ENCODE data around the gene PAFAH1B2.
"Not testable (repeated sequence)": the region's sequence is repeated elsewhere in the genome, so short reads cannot be mapped to it uniquely, and the experiment has no call there.

PAFAH1B2 gene

DNA sequence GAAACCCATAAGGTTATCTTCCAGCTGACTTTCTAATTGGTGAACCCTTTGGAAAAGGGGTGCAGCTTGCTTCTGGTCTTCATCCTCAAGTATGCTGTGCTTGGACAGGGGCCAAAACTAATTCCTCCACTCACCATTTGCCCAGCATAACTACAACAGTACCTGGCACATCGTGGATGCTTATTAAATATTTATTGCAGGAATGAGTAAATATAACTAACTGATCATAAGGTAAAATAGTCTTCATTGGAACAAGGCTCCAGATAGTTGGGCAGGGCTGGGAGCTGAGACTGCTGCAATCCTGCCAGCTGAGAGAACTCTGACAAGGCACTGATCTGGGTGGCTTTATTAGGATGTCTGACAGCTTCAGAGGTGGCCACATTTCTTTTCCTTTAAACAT lies 32.1 kb downstream of the PAFAH1B2 start:
- DNase-seq: no peak

DNA sequence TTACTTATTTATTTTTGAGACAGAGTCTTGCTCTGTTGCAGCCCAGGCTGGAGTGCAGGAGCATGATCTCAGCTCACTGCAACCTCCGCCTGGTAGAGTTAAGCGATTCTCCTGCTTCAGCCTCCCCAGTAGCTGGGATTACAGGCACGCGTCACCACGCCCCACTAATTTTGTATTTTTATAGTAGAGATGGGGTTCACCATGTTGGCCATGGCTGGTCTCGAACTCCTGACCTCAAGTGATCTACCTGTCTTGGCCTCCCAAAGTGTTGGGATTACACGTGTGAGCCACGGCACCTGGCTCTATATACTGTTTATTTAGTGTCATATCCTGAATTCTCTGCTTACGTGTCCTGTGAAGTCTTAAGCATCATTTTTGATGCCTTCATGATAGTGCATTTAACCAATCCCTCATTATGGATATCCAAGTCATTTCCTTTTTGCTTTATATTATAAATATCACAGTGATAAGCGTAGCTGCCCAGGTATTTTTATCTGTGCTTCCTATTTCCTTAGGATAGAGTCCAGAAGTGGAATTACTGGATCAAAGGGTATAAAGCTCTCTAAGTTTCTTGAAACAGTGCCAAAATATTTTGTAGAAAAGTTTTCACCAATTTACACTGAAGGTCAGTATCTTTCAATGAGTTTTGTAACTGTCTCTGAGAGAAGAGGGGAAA lies 33.6 kb downstream of the PAFAH1B2 start:
- no peak for DNase-seq

- peak; percentile 94 for DNase-seq
Measured at GRCh38 chr11:117178210-117179034, 34.3 kb downstream of the PAFAH1B2 start, which contains the start of gene SIDT2. SIDT2 (plus strand) TSS chr11:117178743; CDS start chr11:117179264, 521 bp downstream.

DNA sequence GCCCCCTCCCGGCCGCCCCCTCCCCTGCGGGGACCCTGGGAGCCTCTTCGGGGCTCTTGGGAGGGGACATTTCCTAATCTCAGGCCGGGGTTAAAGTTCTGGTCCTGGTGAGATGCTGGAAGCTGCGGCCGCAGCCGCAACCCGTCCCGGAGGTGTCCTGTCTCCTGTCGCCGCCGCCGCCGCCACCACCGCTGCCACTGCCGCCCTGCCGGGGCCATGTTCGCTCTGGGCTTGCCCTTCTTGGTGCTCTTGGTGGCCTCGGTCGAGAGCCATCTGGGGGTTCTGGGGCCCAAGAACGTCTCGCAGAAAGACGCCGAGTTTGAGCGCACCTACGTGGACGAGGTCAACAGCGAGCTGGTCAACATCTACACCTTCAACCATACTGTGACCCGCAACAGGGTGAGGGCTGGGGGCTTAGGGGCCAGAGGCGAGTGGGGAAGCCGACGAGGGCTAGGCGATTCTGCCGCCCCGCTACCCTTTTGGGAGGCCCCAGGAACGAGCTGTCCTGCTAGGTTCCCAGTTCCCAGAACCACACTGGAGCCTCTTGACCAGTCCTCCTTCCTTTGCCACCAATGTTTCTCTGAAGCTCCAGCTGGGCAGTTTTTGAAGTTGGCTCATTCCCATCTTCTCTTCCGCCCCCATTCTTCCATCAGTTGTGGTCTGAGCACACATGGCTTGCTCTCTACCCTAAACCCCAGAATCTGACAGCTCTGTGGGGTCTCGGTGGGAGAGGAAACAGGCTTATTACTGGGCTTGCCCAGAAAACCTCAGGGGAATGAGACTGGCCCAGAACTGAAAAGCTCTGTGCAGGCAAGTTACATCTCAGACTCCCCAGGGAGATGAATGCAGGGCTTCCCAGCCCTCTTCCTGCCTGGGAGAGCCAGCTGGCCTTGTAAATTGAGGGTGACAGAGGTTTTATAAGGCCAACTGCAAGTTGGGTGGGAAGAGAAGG lies 35.2 kb downstream of the PAFAH1B2 start:
- peak; percentile 50 for DNase-seq

GRCh38 chr11:117180020-117180419 lies 35.9 kb downstream of the PAFAH1B2 start:
- no peak for DNase-seq

- DNase-seq: peak; percentile 77
Measured at GRCh38 chr11:117180661-117181585, 36.8 kb downstream of the PAFAH1B2 start.

DNA sequence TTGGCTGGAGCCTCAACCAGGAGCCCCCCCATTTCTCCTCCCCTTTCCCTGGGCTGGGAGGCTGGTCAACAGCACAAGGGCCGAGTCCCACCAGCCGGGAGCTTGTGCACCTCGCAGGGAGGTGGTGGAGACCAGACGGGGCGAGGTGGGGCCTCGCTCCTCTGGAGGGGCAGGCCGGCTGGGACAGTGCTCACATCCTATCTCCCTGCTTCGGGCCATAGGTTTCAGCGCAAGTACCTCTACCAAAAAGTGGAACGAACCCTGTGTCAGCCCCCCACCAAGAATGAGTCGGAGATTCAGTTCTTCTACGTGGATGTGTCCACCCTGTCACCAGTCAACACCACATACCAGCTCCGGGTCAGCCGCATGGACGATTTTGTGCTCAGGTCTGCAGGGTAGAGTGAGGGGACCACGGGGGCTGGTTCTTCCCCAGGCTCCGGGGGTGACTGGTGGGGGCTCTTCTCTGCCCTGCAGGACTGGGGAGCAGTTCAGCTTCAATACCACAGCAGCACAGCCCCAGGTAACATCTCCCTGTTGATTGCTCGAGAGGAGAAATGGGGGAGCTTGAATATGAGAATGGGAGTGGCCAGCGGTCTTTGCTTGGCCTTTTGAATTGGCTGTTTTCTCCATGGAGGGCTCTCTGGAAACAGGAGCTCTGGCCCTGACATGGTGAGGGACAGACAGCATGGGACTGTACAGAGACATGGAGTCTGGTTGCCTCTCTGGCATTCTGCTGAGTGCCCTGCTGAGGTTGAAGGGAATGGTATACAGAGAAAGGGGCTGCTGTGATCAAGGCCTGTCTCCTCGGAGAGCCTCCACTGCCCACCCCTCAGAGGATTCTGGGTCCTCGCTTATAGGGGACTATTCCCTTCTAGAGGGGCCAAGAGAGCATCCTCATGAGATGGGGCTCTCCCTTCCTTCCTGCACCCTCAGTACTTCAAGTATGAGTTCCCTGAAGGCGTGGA lies 37.8 kb downstream of the PAFAH1B2 start:
- no peak for DNase-seq

- no peak for DNase-seq
Measured at GRCh38 chr11:117182551-117182935, 38.5 kb downstream of the PAFAH1B2 start.

DNA sequence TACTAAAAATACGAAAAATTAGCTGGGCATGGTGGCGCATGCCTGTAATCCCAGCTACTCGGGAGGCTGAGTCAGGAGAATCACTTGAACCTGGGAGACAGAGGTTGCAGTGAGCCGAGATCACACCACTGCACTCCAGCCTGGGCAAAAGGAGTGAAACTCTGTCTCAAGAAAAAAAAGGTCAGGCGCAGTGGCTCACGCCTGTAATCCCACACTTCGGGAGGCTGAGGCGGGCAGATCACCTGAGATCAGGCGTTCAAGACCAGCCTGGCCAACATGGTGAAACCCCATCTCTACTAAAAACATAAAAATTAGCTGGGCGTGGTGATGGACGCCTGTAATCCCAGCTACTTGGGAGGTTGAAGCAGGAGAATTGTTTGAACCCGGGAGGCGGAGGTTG lies 39.1 kb downstream of the PAFAH1B2 start:
- DNase-seq: not testable (repeated sequence)

GRCh38 chr11:117183724-117184349 lies 39.8 kb downstream of the PAFAH1B2 start:
- DNase-seq: no peak

DNA sequence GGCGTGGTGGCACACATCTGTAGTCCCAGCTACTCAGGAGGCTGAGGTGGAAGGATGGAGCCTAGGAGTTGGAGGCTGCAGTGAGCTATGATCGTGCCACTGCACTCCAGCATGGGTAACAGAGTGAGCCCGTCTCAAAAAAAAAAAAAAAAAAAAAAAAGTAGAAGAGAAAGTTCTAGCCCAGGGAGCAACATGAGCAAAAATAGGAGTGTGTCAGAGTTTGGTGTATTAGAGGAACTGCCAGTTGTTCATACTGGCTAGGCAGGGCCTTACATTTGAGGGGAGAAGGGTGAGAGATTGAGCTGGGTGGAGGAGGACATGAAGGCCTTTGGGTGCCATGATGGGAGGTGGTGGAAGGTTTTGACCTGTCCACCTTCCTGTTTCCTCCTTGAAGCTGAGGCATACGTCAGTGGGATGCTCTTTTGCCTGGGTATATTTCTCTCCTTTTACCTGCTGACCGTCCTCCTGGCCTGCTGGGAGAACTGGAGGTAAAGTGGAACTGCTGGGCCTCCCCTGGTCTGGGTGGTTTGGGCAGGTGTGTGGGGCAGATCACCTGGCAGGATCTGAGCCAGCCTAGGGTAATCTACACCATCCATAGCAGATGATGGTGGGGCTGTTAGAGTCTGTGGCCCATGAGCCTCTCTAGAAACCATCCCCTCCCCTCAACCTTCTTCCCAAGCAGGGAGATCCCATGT lies 41.8 kb downstream of the PAFAH1B2 start:
- DNase-seq: no peak

- DNase-seq: no peak
Measured at GRCh38 chr11:117186431-117186761, 42.3 kb downstream of the PAFAH1B2 start.

DNA sequence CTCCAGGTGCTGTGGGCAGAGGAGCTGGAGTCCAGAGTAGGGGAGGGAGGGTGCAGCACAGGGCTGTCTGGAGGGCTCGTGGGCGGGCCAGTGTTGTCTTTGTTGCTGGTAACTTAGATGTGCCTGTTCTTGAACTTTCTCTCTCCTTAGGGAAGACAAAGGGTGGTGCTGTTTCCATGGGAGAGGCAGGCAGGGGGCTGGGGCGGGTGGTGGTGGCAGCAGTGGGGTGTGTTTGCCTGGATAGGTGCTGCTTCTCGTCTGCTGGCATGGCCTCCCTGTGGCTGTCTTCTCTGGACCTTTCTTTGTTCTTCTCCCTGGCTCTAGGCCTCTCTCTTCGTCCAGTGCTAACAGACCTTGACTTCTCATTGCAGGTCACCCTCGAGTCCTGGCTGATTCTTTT lies 42.9 kb downstream of the PAFAH1B2 start:
- DNase-seq: no peak

- DNase-seq: no peak
Measured at GRCh38 chr11:117187428-117187798, 43.3 kb downstream of the PAFAH1B2 start.

- no peak for DNase-seq
Measured at GRCh38 chr11:117187799-117188481, 43.9 kb downstream of the PAFAH1B2 start.

- no peak for DNase-seq
Measured at GRCh38 chr11:117188620-117189081, 44.6 kb downstream of the PAFAH1B2 start.

DNA sequence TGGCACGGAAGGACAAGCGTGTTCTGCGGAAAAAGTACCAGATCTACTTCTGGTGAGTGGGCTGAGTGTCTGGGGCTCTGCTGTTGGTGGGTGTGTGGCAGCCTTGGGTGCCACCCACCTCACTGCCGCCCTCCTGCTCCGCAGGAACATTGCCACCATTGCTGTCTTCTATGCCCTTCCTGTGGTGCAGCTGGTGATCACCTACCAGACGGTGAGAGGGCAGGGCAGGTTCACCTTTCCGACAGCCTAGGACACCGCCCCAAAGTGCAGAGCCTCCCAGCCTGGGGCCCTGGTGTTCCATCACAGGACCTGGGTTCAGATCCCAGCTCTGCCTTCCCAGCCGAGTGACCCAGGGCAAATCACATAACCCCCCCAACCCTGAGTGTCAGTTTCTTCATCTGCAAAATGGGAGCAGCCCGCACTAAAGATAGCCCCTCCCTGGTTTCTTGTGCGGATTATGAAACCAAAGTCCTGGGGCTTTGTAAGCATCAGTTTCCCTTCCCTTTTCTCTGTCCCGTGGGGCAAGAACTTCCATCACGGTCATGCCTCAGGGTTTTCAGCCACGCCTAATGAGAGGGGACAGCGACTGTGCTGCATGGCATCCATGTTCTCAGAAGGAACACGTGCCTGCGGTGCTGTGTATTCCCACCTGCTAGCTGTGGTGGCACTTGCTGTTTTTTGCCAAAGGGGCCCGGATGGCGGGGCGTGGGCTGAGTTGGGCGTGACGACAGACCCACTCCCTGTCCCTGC lies 45.3 kb downstream of the PAFAH1B2 start:
- DNase-seq: no peak

DNA sequence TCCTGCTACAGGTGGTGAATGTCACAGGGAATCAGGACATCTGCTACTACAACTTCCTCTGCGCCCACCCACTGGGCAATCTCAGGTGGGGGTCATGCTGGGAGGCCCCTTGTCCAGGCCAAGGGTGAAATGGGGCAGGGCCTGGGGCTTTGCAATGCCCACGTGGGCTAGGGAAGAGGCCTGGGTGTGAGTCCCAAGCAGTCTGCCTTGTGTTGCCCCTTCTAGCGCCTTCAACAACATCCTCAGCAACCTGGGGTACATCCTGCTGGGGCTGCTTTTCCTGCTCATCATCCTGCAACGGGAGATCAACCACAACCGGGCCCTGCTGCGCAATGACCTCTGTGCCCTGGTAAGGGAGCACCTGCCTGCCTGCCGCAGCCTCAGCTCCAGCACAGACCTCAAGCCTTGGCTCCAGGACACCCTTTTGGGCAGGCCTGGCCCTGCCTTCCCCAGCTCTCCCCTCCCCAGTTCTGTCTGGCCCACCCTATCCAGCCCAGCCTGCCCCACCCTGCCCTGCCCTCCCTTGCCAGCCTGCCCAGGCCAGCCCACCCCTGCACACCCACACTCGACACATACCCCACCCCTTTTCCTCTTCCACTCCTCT lies 46.0 kb downstream of the PAFAH1B2 start:
- DNase-seq: no peak

All from activated CD4-positive, alpha-beta T cell treated with anti-CD3 and anti-CD28 coated beads, Interleukin-2, Interleukin-6, amounts not matched to agents 100 ng/mL and 50 ng/mL, durations not matched to agents 16 hours and 8 hours (primary cell).